Measurements from ENCODE around the gene RETSAT. TPM values are rescaled to one million over a fixed set of nuclear protein-coding genes. Genes with fewer than 3 reads are reported as not detected.
"Not testable (repeated sequence)": the region's sequence is repeated elsewhere in the genome, so short reads cannot be mapped to it uniquely, and the experiment has no call there.

The RETSAT gene
- total RNA-seq, 1 experiment from 2014 or later, result 55.8 TPM

GRCh38 chr2:85319796-85320195 is 34.5 kb downstream of the RETSAT start:
- H3K36me3 ChIP-seq, result peaks cover 86% of the 10 kb centered on the region

GRCh38 chr2:85318222-85319074 is 35.9 kb downstream of the RETSAT start:
- no peaks in the 10 kb centered on the region for H3K9me3 ChIP-seq (replicated peaks)
- H3K4me1 ChIP-seq (replicated peaks), result peaks cover 49% of the 10 kb centered on the region
- no peak overlapping the region for H3K4me3 ChIP-seq
- peaks cover 84% of the 10 kb centered on the region for H3K36me3 ChIP-seq
- no peak overlapping the region for H3K27ac ChIP-seq
- H3K27me3 ChIP-seq (replicated peaks), result no peaks in the 10 kb centered on the region
- no peak for DNase-seq (ENCODE audit: low read depth in 1 of 2, low spot score in 2 of 2)

More at GRCh38 chr2:85319796-85320195, 34.5 kb downstream of the RETSAT start:
- H3K4me3 ChIP-seq, result no peak overlapping the region
- H3K4me1 ChIP-seq (replicated peaks), result peaks cover 48% of the 10 kb centered on the region
- H3K9me3 ChIP-seq (replicated peaks), result no peaks in the 10 kb centered on the region
- H3K27me3 ChIP-seq (replicated peaks), result no peaks in the 10 kb centered on the region
- no peak for DNase-seq (ENCODE audit: low read depth in 1 of 2, low spot score in 2 of 2)
- no peak overlapping the region for H3K27ac ChIP-seq

- not testable (repeated sequence) for DNase-seq (ENCODE audit: low read depth in 1 of 2, low spot score in 2 of 2); H3K27ac ChIP-seq; H3K4me3 ChIP-seq; H3K27me3 ChIP-seq (replicated peaks); H3K9me3 ChIP-seq (replicated peaks)
- peaks cover 36% of the 10 kb centered on the region for H3K4me1 ChIP-seq (replicated peaks)
- H3K36me3 ChIP-seq, result peaks cover 62% of the 10 kb centered on the region
Measured at GRCh38 chr2:85315921-85316320, 38.4 kb downstream of the RETSAT start.

- Histone ChIP-seq H3K27me3 (replicated peaks) (no peaks in the 10 kb centered on the region), H3K9me3 (replicated peaks) (no peaks in the 10 kb centered on the region), H3K27ac (no peak overlapping the region), H3K4me3 (no peak overlapping the region), H3K36me3 (peaks cover 51% of the 10 kb centered on the region), H3K4me1 (replicated peaks) (peaks cover 39% of the 10 kb centered on the region)
- no peak for DNase-seq (ENCODE audit: low read depth in 1 of 2, low spot score in 2 of 2)
Measured at GRCh38 chr2:85314884-85315242, 39.5 kb downstream of the RETSAT start.

GRCh38 chr2:85312404-85312803 is 41.9 kb downstream of the RETSAT start:
- Histone ChIP-seq H3K9me3 (replicated peaks) (no peaks in the 10 kb centered on the region), H3K27me3 (replicated peaks) (no peaks in the 10 kb centered on the region), H3K4me3 (no peak overlapping the region), H3K4me1 (replicated peaks) (peaks cover 45% of the 10 kb centered on the region), H3K36me3 (peaks cover 30% of the 10 kb centered on the region), H3K27ac (peak overlapping the region; percentile 36; the same call in 1 of the 2 replicates)
- DNase-seq (ENCODE audit: low read depth in 1 of 2, low spot score in 2 of 2), result no peak

GRCh38 chr2:85310330-85310729 is 44.0 kb downstream of the RETSAT start:
- Histone ChIP-seq H3K36me3 (peaks cover 23% of the 10 kb centered on the region), H3K4me3 (no peak overlapping the region), H3K27me3 (replicated peaks) (no peaks in the 10 kb centered on the region), H3K4me1 (replicated peaks) (peaks cover 45% of the 10 kb centered on the region), H3K9me3 (replicated peaks) (no peaks in the 10 kb centered on the region), H3K27ac (no peak overlapping the region)
- DNase-seq (ENCODE audit: low read depth in 1 of 2, low spot score in 2 of 2), result no peak

GRCh38 chr2:85309699-85310321 is 44.5 kb downstream of the RETSAT start:
- Histone ChIP-seq H3K27me3 (replicated peaks) (no peaks in the 10 kb centered on the region), H3K9me3 (replicated peaks) (no peaks in the 10 kb centered on the region), H3K27ac (no peak overlapping the region), H3K4me3 (no peak overlapping the region), H3K36me3 (peaks cover 19% of the 10 kb centered on the region), H3K4me1 (replicated peaks) (peaks cover 44% of the 10 kb centered on the region)
- no peak for DNase-seq (ENCODE audit: low read depth in 1 of 2, low spot score in 2 of 2)

- Histone ChIP-seq H3K27ac (no peak overlapping the region), H3K4me1 (replicated peaks) (peaks cover 36% of the 10 kb centered on the region), H3K4me3 (no peak overlapping the region), H3K9me3 (replicated peaks) (no peaks in the 10 kb centered on the region), H3K27me3 (replicated peaks) (no peaks in the 10 kb centered on the region), H3K36me3 (peaks cover 13% of the 10 kb centered on the region; the same call in 1 of the 2 replicates)
- peak in 1 of 2 experiments; percentile 59 for DNase-seq (ENCODE audit: low read depth in 1 of 2, low spot score in 2 of 2)
Measured at GRCh38 chr2:85308896-85309555, 45.3 kb downstream of the RETSAT start.

- DNase-seq (ENCODE audit: low read depth in 1 of 2, low spot score in 2 of 2), result no peak
- H3K27ac ChIP-seq, result no peak overlapping the region
- H3K36me3 ChIP-seq, result peaks cover 5% of the 10 kb centered on the region; the same call in 1 of the 2 replicates
- peaks cover 28% of the 10 kb centered on the region for H3K4me1 ChIP-seq (replicated peaks)
- H3K4me3 ChIP-seq, result no peak overlapping the region
- no peaks in the 10 kb centered on the region for H3K9me3 ChIP-seq (replicated peaks)
- H3K27me3 ChIP-seq (replicated peaks), result no peaks in the 10 kb centered on the region
Measured at GRCh38 chr2:85308201-85308600, 46.1 kb downstream of the RETSAT start.

GRCh38 chr2:85307527-85307897 is 46.8 kb downstream of the RETSAT start:
- peaks cover 5% of the 10 kb centered on the region; the same call in 1 of the 2 replicates for H3K36me3 ChIP-seq
- no peak overlapping the region for H3K27ac ChIP-seq
- no peaks in the 10 kb centered on the region for H3K27me3 ChIP-seq (replicated peaks)
- no peak overlapping the region for H3K4me3 ChIP-seq
- H3K9me3 ChIP-seq (replicated peaks), result no peaks in the 10 kb centered on the region
- peaks cover 22% of the 10 kb centered on the region for H3K4me1 ChIP-seq (replicated peaks)
- no peak for DNase-seq (ENCODE audit: low read depth in 1 of 2, low spot score in 2 of 2)

GRCh38 chr2:85303780-85304531 is 50.4 kb downstream of the RETSAT start:
- H3K27me3 ChIP-seq (replicated peaks), result no peaks in the 10 kb centered on the region
- H3K27ac ChIP-seq, result no peak overlapping the region

GRCh38 chr2:85302121-85302520 is 52.2 kb downstream of the RETSAT start:
- no peak overlapping the region for H3K27ac ChIP-seq
- no peaks in the 10 kb centered on the region for H3K4me1 ChIP-seq (replicated peaks)
- no peaks in the 10 kb centered on the region for H3K9me3 ChIP-seq (replicated peaks)
- DNase-seq (ENCODE audit: low read depth in 1 of 2, low spot score in 2 of 2), result no peak
- no peaks in the 10 kb centered on the region for H3K27me3 ChIP-seq (replicated peaks)
- no peak overlapping the region for H3K4me3 ChIP-seq
- H3K36me3 ChIP-seq, result no peaks in the 10 kb centered on the region

More at GRCh38 chr2:85303780-85304531, 50.4 kb downstream of the RETSAT start:
- no peak overlapping the region for H3K4me3 ChIP-seq
- no peak for DNase-seq (ENCODE audit: low read depth in 1 of 2, low spot score in 2 of 2)
- peaks cover 5% of the 10 kb centered on the region; the same call in 1 of the 2 replicates for H3K36me3 ChIP-seq
- no peaks in the 10 kb centered on the region for H3K9me3 ChIP-seq (replicated peaks)
- H3K4me1 ChIP-seq (replicated peaks), result peaks cover 2% of the 10 kb centered on the region
